ELF-1 (cell line): ENCODE results near the gene OLFML2A.

ENCODE experiments used
- DNase-seq: peaks from one replicate; pipeline ENCODE4 v3.0.0-alpha.2; 2016; ENCODE audit warnings: low read depth, low spot score

The OLFML2A gene

GRCh38 chr9:124852829-124853531 is 76.0 kb downstream of the OLFML2A start, which contains the start of gene WDR38:
Gene WDR38, plus strand, starts transcription at chr9:124853460. Its CDS starts 72 bp downstream, at chr9:124853532.
- peak; percentile 90 for DNase-seq

DNA sequence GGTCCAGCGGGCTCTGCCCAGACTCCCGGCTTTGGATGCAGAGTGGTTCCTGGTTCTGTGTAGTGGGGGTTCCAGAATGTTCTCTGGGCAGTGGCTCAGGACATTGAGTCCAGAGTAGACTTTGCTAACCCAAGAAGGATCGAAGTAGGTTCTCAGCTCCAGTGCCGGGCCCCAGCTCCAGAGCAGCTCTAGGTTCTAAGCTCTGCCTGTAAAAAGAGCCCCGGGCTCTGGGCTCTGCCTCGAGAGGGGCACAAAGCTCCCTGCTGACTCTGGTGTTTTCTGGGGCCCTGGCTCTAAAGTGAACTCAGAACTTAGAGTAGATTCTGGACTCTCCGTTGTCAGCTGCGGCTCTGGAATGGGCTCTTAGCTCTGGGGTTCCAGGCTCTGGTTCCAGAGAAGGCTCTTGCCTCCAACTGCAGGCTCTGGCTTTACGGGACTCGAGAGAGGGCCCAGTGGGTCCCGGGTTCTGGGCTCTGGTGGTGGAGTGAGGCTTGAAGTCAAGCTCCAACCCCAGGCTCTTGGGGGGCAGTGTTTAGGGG is 76.7 kb downstream of the OLFML2A start:
- DNase-seq = no peak

GRCh38 chr9:124854161-124854560 is 77.2 kb downstream of the OLFML2A start:
- DNase-seq = no peak

DNA sequence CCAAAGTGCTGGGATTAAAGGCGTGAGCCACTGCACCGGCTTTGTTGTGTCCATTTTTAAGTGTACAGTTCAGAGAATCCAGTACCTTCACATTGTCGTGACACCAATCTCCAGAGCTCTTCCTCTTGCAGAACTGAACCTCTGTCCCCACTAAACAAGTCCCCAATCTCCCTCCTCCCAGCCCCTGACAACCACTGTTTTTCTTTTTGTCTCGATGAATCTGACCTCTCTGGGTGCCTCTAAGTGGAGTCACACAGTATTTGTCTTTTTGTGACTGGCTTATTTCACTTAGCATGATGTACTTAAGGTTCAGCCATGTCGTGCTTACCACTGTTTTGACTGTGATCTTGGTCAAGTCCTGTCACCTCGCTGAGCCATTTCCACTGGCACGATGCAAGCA is 77.9 kb downstream of the OLFML2A start:
- DNase-seq = no peak

- no peak for DNase-seq
Measured at GRCh38 chr9:124855566-124855943, 78.6 kb downstream of the OLFML2A start.

GRCh38 chr9:124855944-124856765 is 79.2 kb downstream of the OLFML2A start:
- DNase-seq = peak; percentile 81

DNA sequence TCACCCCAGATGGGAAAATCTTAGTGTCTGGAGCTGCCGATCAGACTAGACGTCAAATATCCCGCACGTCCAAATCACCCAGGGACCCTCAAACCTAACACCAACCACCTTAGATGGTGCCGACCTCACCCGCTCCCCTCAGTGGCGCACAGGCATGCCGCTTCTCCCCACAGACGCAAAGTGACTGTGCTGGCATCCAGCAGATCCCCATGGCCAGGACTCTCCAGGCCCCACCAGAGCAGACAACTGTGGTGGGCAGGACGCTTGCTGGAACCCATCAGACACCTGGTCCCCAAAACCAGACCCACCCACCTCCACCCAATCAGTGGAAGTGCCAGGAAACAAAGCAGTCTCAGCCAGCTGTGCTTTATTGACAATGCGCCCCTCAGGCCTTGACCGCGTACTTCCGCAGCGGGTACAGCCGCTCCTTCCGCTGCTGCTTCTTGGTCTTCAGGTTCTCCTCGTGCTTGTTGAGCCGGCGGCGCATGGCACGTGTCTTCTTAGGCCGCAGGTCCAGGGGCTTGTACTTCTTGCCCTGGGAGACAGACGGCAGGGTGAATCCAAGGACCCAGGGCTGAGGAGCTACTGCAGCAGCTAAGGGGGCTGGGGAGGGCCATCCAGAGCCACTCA is 80.7 kb downstream of the OLFML2A start:
- DNase-seq = no peak

DNA sequence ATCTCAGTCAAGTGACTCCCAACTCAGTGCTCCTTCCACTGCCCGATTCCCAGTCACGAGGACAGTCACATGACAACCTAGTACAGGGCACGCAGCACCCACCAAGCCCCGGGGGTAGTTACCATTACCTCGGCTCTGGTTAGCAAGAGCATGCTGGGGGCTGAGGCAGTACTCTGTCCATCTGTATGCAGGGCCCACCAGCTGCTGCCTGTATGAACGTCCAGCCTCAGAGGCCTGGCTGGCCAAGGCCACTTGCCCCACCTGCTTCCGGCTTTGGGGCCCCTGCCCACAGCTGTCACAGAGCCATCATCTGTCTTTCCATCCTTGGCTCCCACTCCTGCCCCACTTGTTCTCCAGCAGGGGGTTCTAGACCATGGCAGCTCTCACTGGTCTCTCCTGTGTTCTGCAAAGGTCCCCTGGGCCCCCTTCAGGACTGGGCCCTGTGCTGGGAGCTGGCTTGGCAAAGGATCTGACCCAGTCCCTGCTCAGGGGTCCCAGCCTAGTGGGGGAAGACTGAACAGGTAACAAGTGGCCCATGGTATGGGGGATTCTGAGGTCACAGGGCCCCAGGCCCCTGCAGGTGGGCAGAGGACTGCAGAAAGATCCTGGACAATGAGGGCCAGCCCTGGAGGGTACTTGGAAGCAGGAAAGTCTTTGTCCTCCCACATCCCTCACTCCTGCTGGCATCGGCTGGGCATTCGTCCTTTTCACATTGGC is 81.6 kb downstream of the OLFML2A start:
- DNase-seq = no peak

GRCh38 chr9:124859803-124860581 is 83.1 kb downstream of the OLFML2A start:
- no peak for DNase-seq

DNA sequence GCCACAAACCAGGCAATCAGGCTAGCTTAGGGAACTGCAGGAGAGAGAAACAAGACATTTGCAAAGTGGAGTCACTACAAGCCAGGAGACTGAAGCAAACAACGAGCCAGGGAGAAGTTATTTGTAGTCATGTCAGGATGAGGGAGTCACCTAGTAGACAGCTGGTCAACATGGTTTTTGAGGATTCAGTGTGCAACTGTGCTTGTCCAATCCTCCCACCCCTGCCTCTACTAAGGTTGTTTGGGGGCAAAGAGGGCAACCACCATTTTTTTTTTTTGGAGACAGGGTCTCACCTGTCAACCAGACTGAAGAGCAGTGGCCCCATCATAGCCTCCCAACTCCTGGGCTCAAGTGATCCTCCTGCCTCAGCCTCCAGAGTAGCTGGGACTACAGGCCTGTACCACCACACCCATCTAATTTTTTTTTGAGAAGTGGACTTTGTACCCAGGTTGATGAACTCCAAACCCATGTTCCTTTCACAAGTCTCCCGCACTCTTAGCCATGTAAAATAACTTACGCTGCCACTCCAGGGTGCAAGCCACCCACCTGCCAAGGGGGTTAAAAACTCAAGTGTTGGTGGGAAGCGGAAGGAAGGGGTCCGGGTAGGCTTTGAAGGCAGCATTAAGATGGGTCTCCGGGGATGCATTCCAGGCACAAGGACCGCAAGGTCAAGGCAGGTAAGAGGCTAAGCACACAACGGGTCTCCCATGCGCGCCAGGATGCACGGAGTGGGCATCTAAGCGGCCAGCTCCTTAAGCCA is 83.8 kb downstream of the OLFML2A start:
- no peak for DNase-seq

- DNase-seq = peak; percentile 94
Measured at GRCh38 chr9:124861342-124862229, 84.7 kb downstream of the OLFML2A start, which contains the start of the genes ARPC5L and RPL35. Gene ARPC5L, plus strand, starts transcription at chr9:124862130. Its CDS starts 7,161 bp downstream, at chr9:124869291. Gene RPL35, minus strand, starts transcription at chr9:124861957. Its CDS starts 45 bp downstream, at chr9:124861912.

GRCh38 chr9:124863371-124863871 is 86.5 kb downstream of the OLFML2A start:
- DNase-seq = no peak
